HG02623 (cell line): Measurements from ENCODE around the gene LSMEM2.

Experiments used
- ATAC-seq: cut with Tn5 transposase; IDR thresholded peaks from one replicate; pipeline ENCODE4 v1.9.1; 2021; ENCODE audit warnings: moderate library complexity; ENCODE audit not compliant: unreplicated experiment

LSMEM2 gene

DNA sequence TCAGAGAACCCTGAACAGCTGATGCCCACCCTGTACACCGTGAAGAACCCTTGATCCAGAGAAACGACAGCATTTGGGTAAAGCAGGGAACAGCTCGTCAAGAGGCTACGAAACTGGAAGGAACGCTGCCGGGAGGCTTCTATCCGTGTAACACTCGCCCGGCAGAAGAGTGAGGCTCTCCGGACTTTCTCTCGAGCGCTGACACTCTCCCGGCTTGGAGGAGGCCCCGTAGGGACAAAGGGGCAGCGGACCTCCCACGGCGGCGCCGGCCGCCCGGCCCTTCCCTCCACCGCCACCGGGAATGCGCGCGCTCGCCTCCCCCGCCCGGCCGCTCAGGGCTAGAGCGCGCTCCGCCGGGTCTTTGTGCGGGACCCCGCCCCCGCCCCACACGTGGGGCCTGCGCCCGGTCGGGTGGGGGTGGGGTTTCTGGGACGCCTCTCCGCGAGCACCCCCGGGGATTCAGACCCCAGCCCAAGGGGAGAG, 42.0 kb downstream of the LSMEM2 start:
- peak; percentile 42 for ATAC-seq

DNA sequence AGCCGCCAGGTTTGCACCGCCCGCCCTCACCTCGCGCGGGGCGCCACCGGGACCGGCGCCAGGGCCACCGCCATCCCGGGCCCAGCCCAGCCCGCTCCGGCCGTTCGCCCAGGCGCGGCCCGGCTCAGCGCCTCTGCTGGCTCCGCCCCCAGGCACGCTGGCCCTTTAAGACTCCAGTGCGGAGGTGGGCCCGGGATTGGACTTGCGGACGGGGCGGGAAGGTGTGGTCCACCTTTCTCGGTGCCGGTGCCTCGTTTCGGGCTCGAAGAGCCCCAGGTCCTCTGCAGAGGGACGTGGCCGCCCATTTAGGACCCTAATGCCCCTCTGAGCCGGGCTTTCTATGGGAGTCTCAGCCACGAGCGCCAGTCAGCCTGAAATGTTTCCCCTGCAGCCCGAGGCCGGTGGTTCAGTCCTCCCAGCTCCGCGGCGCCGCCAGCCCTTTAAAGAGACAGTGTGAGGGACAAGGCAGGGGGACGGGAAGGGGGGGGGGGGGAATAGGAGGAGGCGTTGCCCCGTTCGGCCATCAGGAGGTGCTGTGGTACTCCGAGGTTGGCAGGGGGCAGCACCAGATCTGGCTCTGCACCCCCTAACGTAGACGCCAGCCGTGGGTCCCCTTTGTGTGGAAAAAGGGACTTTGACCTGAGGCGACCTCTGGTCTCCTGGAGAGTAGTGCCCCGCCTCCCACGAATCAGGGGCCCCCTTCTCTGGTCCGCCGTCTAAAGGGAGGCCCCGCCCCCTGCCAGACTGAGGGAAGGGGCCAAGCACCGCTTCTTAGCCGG, 42.6 kb downstream of the LSMEM2 start:
- ATAC-seq: peak; percentile 79

- ATAC-seq: no peak
Measured at GRCh38 chr3:50322115-50322385, 43.2 kb downstream of the LSMEM2 start.

DNA sequence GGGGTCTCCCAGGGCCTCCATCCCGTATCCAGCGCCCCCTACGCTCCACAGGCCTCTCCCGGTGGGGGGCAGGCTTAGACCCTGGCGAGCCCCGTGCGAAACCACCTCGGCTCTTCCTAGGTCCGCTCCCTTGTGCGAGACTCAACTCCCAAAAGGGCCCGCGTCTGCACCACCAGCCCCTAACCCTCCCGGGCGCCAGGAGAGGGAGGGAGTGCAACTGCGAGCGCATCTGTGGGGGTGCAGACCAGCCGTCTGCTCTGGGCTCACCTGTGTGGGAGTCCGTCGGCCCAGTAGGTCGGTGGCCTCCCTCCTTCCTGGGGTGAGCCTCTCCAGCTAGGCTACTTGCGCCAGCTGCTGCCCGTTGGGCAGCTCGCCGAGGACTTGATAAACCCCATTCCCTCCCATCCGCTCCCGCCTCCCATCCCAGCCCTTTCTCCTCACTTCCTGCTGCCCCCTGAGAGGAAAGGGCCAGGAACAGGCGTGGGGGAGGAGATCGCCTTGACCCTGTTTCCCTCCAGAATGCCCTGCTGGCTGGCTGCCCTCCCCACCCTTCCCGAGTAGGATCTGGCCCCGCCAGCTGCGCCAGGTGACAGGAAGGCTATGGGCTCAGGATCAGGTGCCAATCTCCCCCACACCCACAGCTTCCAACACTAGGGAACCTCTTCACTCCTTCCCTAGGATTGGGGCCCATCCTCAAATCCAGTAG, 43.7 kb downstream of the LSMEM2 start, which contains the start of gene HYAL2:
HYAL2 (minus strand) TSS at position 360 of the 706 bp plus-strand sequence. CDS start 2,256 bp downstream, outside the sequence.
- ATAC-seq: no peak

DNA sequence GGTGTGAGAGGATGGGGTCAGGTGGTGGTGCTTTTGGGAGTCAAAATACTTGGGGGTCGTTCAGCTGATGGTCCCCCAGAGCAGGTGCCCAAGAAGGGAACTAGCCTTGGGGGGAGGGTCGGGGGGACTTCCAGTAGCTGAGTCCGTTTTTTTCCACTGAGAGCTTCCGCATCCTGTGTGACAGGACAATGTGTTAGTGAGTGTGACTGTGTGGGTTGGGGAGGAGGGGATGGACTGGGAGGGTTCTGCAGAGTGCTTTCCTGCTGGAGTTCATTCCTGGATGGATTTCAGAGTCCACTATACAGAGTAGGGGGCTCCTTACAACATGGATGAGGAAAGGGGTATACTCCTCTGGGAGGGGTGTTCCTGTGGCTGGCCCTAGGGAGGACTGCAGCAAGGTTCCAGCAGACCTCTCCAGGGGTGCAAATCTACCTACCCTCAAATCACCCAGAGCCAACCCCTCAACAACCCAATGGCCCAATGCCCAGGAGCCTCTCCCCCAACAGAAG, 44.3 kb downstream of the LSMEM2 start:
- no peak for ATAC-seq

DNA sequence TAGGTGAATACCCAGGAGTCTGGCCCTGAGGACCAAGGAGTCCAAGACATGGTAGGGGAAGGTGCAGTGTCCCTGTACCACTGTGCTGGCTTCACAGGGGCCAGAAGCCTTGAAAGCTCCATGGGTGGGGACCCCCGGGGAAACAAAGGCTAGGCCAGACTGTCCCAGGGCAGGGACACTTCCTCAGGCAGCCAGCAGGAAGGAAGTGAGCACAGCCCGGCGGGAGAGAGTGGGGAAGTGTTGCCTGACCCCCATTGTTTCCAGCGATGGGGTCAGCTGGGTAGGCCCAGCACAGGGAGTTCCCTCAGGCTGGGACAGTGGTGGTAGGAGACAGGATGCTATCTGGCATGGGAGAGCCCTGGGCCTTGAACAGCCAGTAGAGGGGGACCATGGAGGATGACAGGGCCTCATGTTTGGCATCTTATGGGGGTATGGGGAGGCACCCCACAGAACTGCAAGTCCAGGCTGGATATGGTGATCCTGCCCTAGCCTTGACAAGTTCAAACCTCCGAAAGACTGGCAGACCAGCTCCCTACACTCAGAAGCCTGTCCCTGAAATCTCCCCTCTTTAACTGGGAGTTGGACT, 44.8 kb downstream of the LSMEM2 start:
- ATAC-seq: no peak

DNA sequence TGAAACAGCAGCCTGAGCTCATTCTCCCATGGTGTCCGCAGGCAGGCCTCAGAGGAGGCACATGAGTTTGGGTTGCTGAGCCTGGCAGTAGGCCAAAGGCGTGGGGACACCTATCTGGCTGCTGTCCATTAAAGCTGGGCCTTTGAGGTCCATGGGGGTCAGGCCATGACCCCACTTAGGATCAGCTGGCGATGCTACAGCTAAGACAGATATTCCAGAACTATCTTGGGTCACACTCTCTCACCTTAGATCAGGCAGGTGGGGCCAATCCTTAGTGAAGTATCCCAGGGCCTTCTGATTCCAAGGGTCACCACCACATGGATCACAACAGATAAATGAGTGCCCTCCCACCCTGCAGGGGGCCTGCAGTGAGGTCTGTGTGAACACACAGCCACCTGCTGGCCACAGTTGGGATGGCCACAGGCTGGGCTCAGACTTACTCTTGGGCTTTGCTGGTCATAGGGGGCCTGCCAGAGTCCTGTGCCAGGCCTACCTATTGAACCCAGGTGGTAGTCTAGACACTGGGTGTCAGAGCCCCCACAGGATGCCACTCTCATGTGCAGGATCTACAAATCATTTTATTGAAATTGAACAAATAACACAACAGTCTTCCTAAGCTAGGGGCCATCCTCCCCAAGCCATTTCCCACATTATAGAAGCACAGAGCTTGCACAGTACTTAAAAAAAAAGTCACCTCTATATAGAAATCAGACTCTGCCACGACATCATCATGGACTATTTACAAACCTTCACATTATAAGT, 45.6 kb downstream of the LSMEM2 start:
- ATAC-seq: no peak

DNA sequence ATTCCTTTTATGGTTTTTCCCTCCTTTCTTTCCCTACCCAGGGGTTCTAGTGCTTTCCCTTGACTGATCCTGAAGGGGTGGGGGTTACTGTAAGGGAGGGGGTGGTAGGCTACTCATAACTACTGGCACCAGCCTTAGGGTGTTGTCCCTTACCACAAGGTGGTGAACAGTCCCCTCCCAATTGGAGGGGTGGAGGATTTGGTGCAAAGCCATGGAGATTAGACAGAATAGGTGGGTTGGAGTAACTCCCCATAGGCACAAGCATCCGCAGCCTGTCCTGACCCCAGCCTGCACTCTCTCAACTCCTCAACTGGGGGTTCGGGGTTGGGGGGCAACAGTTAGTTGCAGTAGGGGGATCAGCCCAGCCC, 46.2 kb downstream of the LSMEM2 start:
- no peak for ATAC-seq

GRCh38 chr3:50325497-50326181, 46.8 kb downstream of the LSMEM2 start:
- no peak for ATAC-seq

DNA sequence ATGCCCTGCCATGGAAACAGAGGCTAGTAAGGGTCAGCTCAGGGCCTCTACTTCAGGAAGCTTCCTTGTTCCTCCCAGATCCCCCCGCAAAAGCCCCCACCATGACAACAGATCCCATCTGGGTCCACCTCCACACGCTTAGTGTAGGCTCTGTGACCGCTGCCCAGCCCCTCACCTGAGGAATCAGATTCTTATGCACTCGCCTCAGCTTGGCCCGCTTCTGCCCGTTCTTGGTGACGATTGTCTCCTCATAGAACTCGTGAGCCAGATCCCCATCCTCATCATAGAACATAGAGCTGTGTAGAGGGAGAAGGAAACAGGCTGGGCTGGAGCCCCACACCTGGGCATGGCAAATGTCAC, 47.3 kb downstream of the LSMEM2 start:
- no peak for ATAC-seq

- no peak for ATAC-seq
Measured at GRCh38 chr3:50327129-50327528, 48.2 kb downstream of the LSMEM2 start.

GRCh38 chr3:50327943-50328691, 49.2 kb downstream of the LSMEM2 start, which contains the start of gene TUSC2:
TUSC2 (minus strand) TSS chr3:50328223; CDS start chr3:50328099, 124 bp downstream.
- ATAC-seq: peak; percentile 89

- no peak for ATAC-seq
Measured at GRCh38 chr3:50330330-50330729, 51.4 kb downstream of the LSMEM2 start.

GRCh38 chr3:50331364-50331907, 52.5 kb downstream of the LSMEM2 start:
- no peak for ATAC-seq

DNA sequence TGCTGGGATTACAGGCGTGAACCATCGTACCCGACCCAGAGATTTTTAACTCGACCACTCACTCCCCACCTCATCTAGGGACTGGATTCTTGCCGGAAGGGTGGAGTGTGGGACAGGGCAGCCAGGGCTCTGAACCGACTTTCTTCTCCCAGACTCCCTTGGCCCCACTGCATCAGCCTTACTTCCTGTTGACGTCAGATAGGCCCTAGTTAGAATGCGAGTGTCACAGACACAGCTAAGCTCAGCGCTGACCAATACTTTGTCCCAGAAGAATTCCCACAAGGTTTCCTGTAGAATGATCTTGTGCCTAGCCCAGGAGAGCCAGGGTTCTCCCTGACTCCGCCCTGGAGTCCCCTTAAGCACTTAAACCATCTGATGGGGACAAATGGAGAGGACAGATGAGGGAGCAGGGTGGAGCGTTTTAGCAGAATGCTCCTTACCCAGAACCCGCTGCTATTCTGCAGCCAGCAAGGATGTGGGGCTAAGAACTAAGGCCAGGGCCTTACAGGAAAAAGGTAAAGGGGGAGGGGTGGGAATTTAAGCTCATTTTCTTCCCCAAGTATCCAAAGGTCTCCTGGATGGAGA, 54.9 kb downstream of the LSMEM2 start:
- ATAC-seq: no peak

DNA sequence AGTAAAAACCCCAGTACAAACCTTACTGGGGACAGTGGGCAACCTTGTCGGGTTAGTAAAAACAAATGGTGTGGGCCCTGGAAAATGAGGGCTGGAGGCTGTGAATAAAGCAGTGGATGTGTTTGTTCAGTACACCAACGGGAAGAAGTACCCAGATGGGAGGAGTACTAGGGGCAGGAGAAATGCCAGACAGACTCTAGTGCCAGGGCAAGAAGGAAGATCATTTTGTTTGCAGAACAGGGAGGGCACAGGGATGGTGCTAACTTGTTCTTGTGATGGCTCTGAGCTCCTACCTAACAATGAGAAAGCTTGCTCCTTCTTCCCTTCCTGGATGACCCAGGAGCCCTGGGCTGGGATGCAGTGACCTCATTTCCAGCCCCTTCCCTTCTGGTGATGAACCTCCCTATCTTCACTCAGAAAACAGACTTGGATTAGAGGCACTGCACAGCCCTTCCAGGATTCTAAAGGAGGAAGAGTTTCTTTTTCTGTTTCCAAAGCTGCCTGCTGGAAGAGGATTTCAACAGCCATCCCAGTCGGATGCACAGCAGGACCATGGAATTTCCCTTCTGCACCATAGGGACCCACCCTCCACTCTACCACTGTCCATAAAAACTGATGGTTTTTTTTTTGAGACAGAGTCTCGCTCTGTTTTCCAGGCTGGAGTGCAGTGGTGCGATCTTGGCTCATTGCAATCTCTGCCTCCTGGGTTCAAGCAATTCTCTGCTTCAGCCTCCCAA, 55.6 kb downstream of the LSMEM2 start:
- ATAC-seq: no peak

DNA sequence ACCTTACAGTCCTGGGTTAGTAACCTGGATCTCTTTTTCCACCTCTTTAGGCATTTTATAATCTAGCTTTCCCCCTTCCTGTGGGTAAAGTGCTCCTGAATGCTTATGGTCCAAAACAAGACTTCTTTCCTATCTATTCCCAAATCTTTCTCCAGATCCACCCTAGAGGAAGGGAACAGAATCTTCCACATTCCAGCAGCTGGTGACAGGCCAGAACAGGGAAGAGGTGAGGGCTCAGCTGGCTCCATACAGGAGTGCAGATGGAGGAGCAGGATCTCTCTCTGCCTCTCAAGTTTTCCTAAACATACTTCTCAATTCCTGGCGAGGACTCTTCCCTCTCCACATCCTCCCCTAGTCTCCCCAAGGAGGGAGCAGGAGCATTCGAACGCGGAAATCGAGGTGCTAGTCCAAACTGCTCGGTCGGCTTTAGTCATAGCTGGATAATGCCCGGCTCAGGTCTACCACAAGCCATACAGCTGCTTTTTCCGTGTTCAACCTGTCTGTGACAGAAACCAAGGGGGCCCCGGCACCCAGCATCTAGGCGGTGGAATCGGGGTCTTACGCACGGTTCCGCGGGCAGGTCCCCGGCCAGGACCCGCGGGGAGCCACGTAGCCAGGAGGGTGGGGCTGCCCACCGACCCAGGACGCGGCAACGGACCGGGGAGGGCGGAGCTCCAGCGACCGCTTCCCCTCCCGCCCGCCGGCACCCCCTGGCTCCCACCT, 57.7 kb downstream of the LSMEM2 start:
- ATAC-seq: peak; percentile 25
